Measurements from ENCODE around the gene DFFA.
"Not testable (repeated sequence)": the region's sequence is repeated elsewhere in the genome, so short reads cannot be mapped to it uniquely, and the experiment has no call there.

DFFA gene

GRCh38 chr1:10459184-10459583 is 13.1 kb downstream of the DFFA start:
- no peak for DNase-seq (ENCODE audit: low spot score)

GRCh38 chr1:10457875-10458274 is 14.5 kb downstream of the DFFA start:
- DNase-seq (ENCODE audit: low spot score) = no peak

GRCh38 chr1:10457462-10457861 is 14.9 kb downstream of the DFFA start:
- DNase-seq (ENCODE audit: low spot score) = not testable (repeated sequence)

DNA sequence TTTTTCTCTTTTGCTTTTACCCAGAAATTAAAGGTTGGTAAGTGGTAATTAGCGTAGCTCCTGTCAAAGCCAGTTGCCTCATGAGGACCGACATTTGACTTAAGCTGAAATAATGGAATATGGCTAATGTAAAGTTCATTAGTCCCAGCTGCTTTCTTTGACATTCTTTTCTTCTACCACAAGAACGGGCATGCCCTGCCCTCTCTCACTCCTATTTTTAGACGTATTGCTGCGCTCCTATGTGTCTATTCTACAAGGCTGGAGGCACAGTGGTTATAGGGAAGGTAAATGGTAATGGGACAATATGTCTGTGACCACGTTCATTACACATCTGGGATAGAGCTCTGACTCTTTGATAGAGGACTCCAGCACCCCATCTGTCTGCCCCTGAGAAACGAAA is 15.7 kb downstream of the DFFA start:
- no peak for DNase-seq (ENCODE audit: low spot score)

- no peak for DNase-seq (ENCODE audit: low spot score)
Measured at GRCh38 chr1:10456048-10456447, 16.3 kb downstream of the DFFA start.

GRCh38 chr1:10451287-10451686 is 21.0 kb downstream of the DFFA start:
- no peak for DNase-seq (ENCODE audit: low spot score)

- DNase-seq (ENCODE audit: low spot score) = no peak
Measured at GRCh38 chr1:10450836-10451235, 21.5 kb downstream of the DFFA start.

GRCh38 chr1:10450156-10450814 is 22.0 kb downstream of the DFFA start:
- no peak for DNase-seq (ENCODE audit: low spot score)

- DNase-seq (ENCODE audit: low spot score) = no peak
Measured at GRCh38 chr1:10449751-10450150, 22.6 kb downstream of the DFFA start, which contains the start of gene CORT. CORT (plus strand) TSS chr1:10450031; CDS start chr1:10450224, 193 bp downstream.

- no peak for DNase-seq (ENCODE audit: low spot score)
Measured at GRCh38 chr1:10446790-10447422, 25.4 kb downstream of the DFFA start.

DNA sequence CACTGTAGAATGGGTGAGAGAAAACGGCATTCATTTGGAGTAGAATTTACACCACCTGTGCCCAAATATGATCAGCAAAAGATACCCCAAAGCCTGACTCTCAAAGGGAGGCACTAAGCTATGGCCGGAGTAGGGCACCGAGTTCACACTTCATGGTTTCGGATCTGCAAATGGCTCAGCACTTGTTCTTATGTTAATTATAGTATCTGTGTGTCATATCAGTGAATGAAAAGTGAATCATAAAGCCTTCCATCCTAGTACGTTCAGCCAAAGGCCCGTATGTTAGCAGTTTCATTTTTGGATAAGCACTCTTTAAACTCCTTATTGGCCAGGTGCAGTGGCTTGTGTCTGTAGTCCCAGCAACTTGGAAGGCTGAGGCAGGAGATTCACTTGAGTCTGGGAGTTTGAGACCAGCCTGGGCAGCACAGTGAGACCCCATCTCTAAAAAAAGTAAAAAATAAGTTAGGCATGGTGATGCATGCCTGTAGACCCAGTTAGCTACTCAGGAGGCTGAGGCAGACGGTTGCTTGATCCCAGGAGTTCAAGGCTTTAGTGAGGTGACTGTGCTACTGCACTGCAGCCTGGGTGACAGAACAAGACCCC is 27.4 kb downstream of the DFFA start:
- DNase-seq (ENCODE audit: low spot score) = no peak

DNA sequence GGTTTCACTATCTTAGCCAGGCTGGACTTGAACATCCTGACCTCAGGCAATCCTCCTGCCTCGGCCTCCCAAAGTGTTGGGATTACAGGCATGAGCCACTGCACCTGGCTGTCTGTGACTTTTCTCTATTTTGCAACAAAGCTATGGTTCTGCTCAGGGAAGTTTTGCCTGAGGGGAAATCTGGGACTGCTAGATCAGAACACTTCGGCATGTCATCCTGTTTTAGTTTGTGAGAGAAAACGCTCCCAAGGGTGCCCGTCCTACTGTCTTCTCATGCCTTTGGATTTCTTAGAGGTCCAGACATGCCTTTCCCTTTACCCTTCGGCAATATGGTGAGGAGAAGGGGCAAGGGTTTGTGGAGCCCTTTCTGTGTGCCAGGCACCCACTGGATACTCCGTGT is 28.1 kb downstream of the DFFA start:
- no peak for DNase-seq (ENCODE audit: low spot score)

DNA sequence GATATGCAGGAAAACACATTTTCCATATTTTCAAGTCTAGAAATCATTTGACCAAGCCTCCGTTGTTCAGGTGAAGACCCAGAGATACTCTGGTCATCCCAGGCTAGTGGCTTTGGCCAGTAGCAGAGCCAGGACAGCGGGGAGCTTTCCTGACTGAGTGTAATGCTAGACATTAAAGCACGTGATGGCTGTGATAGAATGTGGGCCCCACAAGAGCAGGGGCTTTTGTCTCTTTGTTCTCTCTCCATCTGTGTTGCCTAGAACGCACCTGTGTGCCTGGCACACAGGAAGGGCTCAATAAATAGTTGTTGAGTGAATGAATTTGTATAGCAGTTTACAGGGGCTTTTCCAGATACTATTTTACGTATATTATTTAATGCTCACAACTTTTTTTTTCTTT is 31.5 kb downstream of the DFFA start:
- no peak for DNase-seq (ENCODE audit: low spot score)

- no peak for DNase-seq (ENCODE audit: low spot score)
Measured at GRCh38 chr1:10440305-10440704, 32.0 kb downstream of the DFFA start.

DNA sequence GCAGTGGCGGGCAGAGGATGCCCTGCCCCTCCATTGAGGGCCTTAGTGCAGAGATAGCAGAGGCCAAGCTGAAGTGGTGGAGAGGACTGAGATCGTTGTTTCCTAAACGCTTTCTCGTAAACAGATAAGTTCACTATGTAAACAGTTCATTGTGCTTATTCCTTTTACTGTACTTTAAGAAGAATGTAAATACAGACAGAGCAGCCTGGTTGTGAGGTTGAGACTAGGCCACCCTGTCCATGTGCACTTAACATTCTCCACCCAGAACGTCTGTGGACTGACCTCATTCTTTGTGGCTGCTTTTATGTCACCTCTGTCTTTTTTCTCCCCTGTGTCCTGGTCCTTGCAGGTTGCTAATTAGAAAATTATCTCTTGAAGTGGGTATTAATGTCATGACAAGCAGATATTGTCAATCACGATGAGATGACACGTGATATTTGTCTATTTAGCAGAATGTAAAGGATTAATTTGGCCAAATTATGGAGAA is 33.6 kb downstream of the DFFA start:
- no peak for DNase-seq (ENCODE audit: low spot score)

DNA sequence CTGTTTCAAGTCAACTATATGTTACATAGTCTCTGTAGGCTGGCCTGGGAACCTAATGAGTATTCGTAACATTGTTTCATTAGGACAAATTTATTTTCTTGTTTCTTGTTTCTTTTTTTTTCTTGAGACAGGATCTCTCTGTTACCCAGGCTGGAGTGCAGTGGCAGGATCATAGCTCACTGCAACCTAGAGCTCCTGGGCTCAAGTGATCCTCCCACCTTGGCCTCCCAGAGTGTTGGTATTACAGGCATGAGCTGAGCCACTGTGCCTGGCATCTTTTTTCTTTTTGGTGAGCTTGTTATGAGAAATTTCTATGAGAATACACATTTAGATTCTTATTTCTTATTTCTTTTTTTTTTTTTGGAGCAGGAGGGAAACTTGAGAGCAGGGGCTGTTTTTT is 35.3 kb downstream of the DFFA start:
- DNase-seq (ENCODE audit: low spot score) = no peak

- DNase-seq (ENCODE audit: low spot score) = no peak
Measured at GRCh38 chr1:10434590-10434989, 37.7 kb downstream of the DFFA start.

DNA sequence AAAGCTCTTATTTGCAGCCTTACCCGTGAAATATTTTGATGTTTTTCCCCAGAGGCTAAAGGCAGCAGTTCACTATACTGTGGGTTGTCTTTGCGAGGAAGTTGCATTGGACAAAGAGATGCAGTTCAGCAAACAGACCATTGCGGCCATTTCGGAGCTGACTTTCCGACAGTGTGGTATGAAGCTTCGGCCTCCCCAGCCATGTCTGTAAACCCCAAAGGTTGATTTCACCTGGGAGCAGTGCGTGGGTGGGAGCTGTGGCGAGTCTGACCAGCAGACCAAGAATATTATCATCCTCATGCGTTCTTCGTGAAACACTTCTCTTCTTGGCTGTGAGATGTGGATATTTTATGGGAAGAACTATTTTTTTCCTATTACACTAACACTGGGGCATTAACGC is 38.5 kb downstream of the DFFA start:
- DNase-seq (ENCODE audit: low spot score) = no peak

GRCh38 chr1:10432910-10433700 is 39.2 kb downstream of the DFFA start:
- DNase-seq (ENCODE audit: low spot score) = no peak

GRCh38 chr1:10431070-10431730 is 41.1 kb downstream of the DFFA start:
- no peak for DNase-seq (ENCODE audit: low spot score)

- peak; percentile 89 for DNase-seq (ENCODE audit: low spot score)
Measured at GRCh38 chr1:10430216-10431069, 41.9 kb downstream of the DFFA start, which contains the start of gene CENPS. CENPS (plus strand) TSS chr1:10430433; CDS start chr1:10430518, 85 bp downstream.

Data from kidney capillary endothelial cell (primary cell).